Upper lobe of left lung (tissue), 6 donors: ENCODE measurements around the gene PTPRK. TPM values are rescaled to one million over a fixed set of nuclear protein-coding genes. Genes with fewer than 3 reads are reported as not detected.

Experiments used
- ATAC-seq, 2 donors: fragments of 200-7000 bp; cut with Tn5 transposase; one replicate each; pipeline ENCODE4 v1.9.1; 2022; ENCODE audit warnings: mild to moderate bottlenecking in 2 of 2, moderate library complexity in 2 of 2; ENCODE audit not compliant: low FRiP score in 2 of 2
- DNase-seq, 2 donors: peaks; one replicate each; pipeline ENCODE4 v3.0.0-alpha.2; 2019 to 2020
- H3K27ac ChIP-seq, 4 donors: fragments of 200-600 bp; sonication (generic); one replicate each; pipeline ENCODE4 v1.5.1; 2016 to 2019
- H3K27me3 ChIP-seq, 4 donors: fragments of 200-600 bp; sonication (generic); one replicate each; pipeline ENCODE4 v1.5.1; 2017 to 2019
- H3K36me3 ChIP-seq, 4 donors: fragments of 200-600 bp; sonication (generic); one replicate each; pipeline ENCODE4 v1.5.1; 2016 to 2019
- H3K4me1 ChIP-seq, 4 donors: fragments of 200-600 bp; sonication (generic); one replicate each; pipeline ENCODE4 v1.5.1; 2018 to 2019
- H3K4me3 ChIP-seq, 4 donors: fragments of 200-600 bp; sonication (generic); one replicate each; pipeline ENCODE4 v1.5.1; 2017 to 2019; ENCODE audit warnings: mild to moderate bottlenecking in 2 of 4, moderate library complexity in 1 of 4
- H3K9me3 ChIP-seq, 4 donors: fragments of 200-600 bp; sonication (generic); one replicate each; pipeline ENCODE4 v1.5.1; 2018 to 2019
- CTCF ChIP-seq, 6 experiments: fragments of 450-650 bp in 4 of 6; fragments of 200-600 bp in 2 of 6; sonication (generic) in 2 of 6; IDR thresholded peaks; one replicate each; pipeline ENCODE4 v1.5.1; 2016 to 2019; ENCODE audit warnings: antibody characterized with exemption in 6 of 6
- EP300 ChIP-seq, 4 donors: sonication (generic); formaldehyde crosslinking; IDR thresholded peaks; one replicate each; pipeline ENCODE4 v1.5.1; 2017; ENCODE audit warnings: antibody characterized with exemption in 4 of 4, control low read depth in 2 of 4
- POLR2A ChIP-seq, 4 donors: fragments of 450-650 bp; IDR thresholded peaks; one replicate each; pipeline ENCODE4 v1.5.1; 2016 to 2017; ENCODE audit warnings: antibody characterized with exemption in 4 of 4, mild to moderate bottlenecking in 2 of 4
- POLR2AphosphoS5 ChIP-seq, 2 donors: sonication (generic); formaldehyde crosslinking; IDR thresholded peaks; one replicate each; pipeline ENCODE4 v1.5.1; 2017; ENCODE audit warnings: antibody characterized with exemption in 2 of 2
- WGBS, 2 donors: methylation state at CpG; one replicate each; pipeline ENCODE4 v1.1.5; 2017 to 2018; 5-methylcytosine and 5-hydroxymethylcytosine counted together
- total RNA-seq, 6 donors: library from RNA; depleted of rRNA in 4 of 6; stranded (reverse); fragments of >200 nt in 4 of 6; gene quantifications; one replicate each; pipeline versions ENCODE4 v1.1.0 to v1.2.1, GENCODE V29; 2016 to 2021
- donor health status: DM: no; HTN: no; CAD: no; lungs with moderate emphysema.
- donor health status: DM: no; HTN: yes; CAD: no; lungs with severe emphysema.

Gene PTPRK
- total RNA-seq, 6 donors from 2014 or later: 42.7 to 97.4 (median 65.2) TPM

GRCh38 chr6:128284128-128284527 is 236.3 kb downstream of the PTPRK start:
- 39 to 57% methylated on average over 1 of the region's 1 CpG for WGBS, 2 donors
- DNase-seq (no peak), ATAC-seq (no peak)
- Histone ChIP-seq H3K27ac (no peak overlapping the region), H3K27me3 (no peaks in the 10 kb centered on the region), H3K9me3 (no peaks in the 10 kb centered on the region), H3K36me3 (no peaks in the 10 kb centered on the region), H3K4me1 (no peaks in the 10 kb centered on the region), H3K4me3 (no peak overlapping the region)
- TF ChIP-seq POLR2A (IDR thresholded peaks at IDR 0.05) (no peak), POLR2AphosphoS5 (IDR thresholded peaks at IDR 0.05) (no peak), EP300 (IDR thresholded peaks at IDR 0.05) (no peak), CTCF (IDR thresholded peaks at IDR 0.05) (no peak)

GRCh38 chr6:128282961-128283360 is 237.4 kb downstream of the PTPRK start:
- no peak overlapping the region for H3K27ac ChIP-seq
- WGBS, 2 donors: 35 to 36% methylated on average over 2 of the region's 2 CpGs
- H3K4me1 ChIP-seq: no peaks in the 10 kb centered on the region
- DNase-seq (no peak), ATAC-seq (no peak)
- no peaks in the 10 kb centered on the region for H3K36me3 ChIP-seq
- no peaks in the 10 kb centered on the region for H3K27me3 ChIP-seq
- TF ChIP-seq POLR2A (IDR thresholded peaks at IDR 0.05): no peak
- TF ChIP-seq POLR2AphosphoS5 (IDR thresholded peaks at IDR 0.05): no peak
- TF ChIP-seq EP300 (IDR thresholded peaks at IDR 0.05): no peak
- no peak for TF ChIP-seq CTCF (IDR thresholded peaks at IDR 0.05)
- no peaks in the 10 kb centered on the region for H3K9me3 ChIP-seq
- no peak overlapping the region for H3K4me3 ChIP-seq

- 91 to 95% methylated on average over 2 of the region's 2 CpGs for WGBS, 2 donors
- Histone ChIP-seq H3K27ac (no peak overlapping the region), H3K27me3 (no peaks in the 10 kb centered on the region), H3K36me3 (no peaks in the 10 kb centered on the region), H3K4me3 (no peak overlapping the region), H3K4me1 (no peaks in the 10 kb centered on the region), H3K9me3 (no peaks in the 10 kb centered on the region)
- TF ChIP-seq POLR2A (IDR thresholded peaks at IDR 0.05): no peak
- no peak for TF ChIP-seq POLR2AphosphoS5 (IDR thresholded peaks at IDR 0.05)
- TF ChIP-seq EP300 (IDR thresholded peaks at IDR 0.05): no peak
- no peak for TF ChIP-seq CTCF (IDR thresholded peaks at IDR 0.05)
- ATAC-seq (no peak), DNase-seq (no peak)
Measured at GRCh38 chr6:128280960-128281359, 239.4 kb downstream of the PTPRK start.

GRCh38 chr6:128280066-128280465 is 240.3 kb downstream of the PTPRK start:
- no peak for ATAC-seq
- no peaks in the 10 kb centered on the region for H3K4me1 ChIP-seq
- H3K27me3 ChIP-seq: no peaks in the 10 kb centered on the region
- no peak overlapping the region for H3K27ac ChIP-seq
- H3K9me3 ChIP-seq: no peaks in the 10 kb centered on the region
- DNase-seq: no peak
- WGBS, 2 donors: 100% methylated on average over 1 of the region's 1 CpG
- H3K4me3 ChIP-seq: no peak overlapping the region
- no peak for TF ChIP-seq POLR2A (IDR thresholded peaks at IDR 0.05)
- H3K36me3 ChIP-seq: no peaks in the 10 kb centered on the region

GRCh38 chr6:128278836-128279235 is 241.6 kb downstream of the PTPRK start:
- no peaks in the 10 kb centered on the region for H3K27me3 ChIP-seq
- TF ChIP-seq POLR2AphosphoS5 (IDR thresholded peaks at IDR 0.05): no peak
- no peak for TF ChIP-seq EP300 (IDR thresholded peaks at IDR 0.05)
- no peak for TF ChIP-seq POLR2A (IDR thresholded peaks at IDR 0.05)
- TF ChIP-seq CTCF (IDR thresholded peaks at IDR 0.05): no peak
- 97 to 100% methylated on average over 1 of the region's 1 CpG for WGBS, 2 donors

More at GRCh38 chr6:128278836-128279235, 241.6 kb downstream of the PTPRK start:
- Histone ChIP-seq H3K4me3 (no peak overlapping the region), H3K27ac (no peak overlapping the region), H3K4me1 (no peaks in the 10 kb centered on the region), H3K9me3 (no peaks in the 10 kb centered on the region), H3K36me3 (no peaks in the 10 kb centered on the region)
- no peak for DNase-seq
- no peak for ATAC-seq
